ENCODE measurements around the gene BCR. TPM values are rescaled to one million over a fixed set of nuclear protein-coding genes. Genes with fewer than 3 reads are reported as not detected.

The BCR gene
- total RNA-seq, 3 donors from 2014 or later = 25.3 to 44.6 (median 35.1) TPM

DNA sequence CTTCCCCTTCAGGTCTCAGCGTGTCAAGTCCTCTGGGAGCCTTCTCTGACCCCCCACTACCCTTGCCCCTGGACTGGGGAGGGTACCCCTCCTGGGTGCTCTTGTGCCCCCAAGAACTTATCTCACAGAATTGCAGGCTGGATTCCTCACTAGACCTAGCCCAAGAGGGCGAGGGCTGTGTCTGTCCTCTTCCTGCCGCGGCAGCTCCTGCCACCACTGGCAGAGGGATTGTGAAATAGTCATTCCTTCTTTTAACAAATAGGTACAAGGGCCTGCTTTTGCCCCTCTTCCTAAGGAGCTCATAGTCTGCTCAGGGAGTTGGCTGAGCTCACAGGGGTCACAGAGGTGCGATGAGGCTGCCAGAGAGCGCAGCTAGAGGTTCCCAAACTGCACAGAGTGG lies 29.5 kb upstream of the BCR start:
- Histone ChIP-seq H3K9me3 (no peaks in the 10 kb centered on the region), H3K27ac (no peak overlapping the region), H3K36me3 (no peaks in the 10 kb centered on the region), H3K4me3 (no peak overlapping the region), H3K27me3 (no peaks in the 10 kb centered on the region), H3K4me1 (peaks cover 2 to 13% of the 10 kb centered on the region in 2 donors)
- no peak for TF ChIP-seq POLR2A (IDR thresholded peaks at IDR 0.05)
- TF ChIP-seq POLR2AphosphoS5 (IDR thresholded peaks at IDR 0.05) = no peak
- no peak for TF ChIP-seq CTCF (IDR thresholded peaks at IDR 0.05)
- intact Hi-C loops (cut with DNase I; ENCODE audit: low total_unique reads) = no loop called here
- no peak for DNase-seq (ENCODE audit: low spot score in 2 of 2)

GRCh38 chr22:23151827-23152226 lies 28.5 kb upstream of the BCR start:
- TF ChIP-seq POLR2A (IDR thresholded peaks at IDR 0.05) = no peak
- no peak for TF ChIP-seq POLR2AphosphoS5 (IDR thresholded peaks at IDR 0.05)
- TF ChIP-seq CTCF (IDR thresholded peaks at IDR 0.05) = no peak
- Histone ChIP-seq H3K9me3 (no peaks in the 10 kb centered on the region), H3K36me3 (no peaks in the 10 kb centered on the region), H3K4me1 (peaks cover 0 to 12% of the 10 kb centered on the region in 2 donors), H3K4me3 (no peak overlapping the region), H3K27ac (no peak overlapping the region), H3K27me3 (no peaks in the 10 kb centered on the region)
- intact Hi-C loops (cut with DNase I; ENCODE audit: low total_unique reads) = no loop called here
- DNase-seq (ENCODE audit: low spot score in 2 of 2) = no peak

- no peak for DNase-seq (ENCODE audit: low spot score in 2 of 2)
- Histone ChIP-seq H3K27me3 (no peaks in the 10 kb centered on the region), H3K4me1 (peaks cover 0 to 5% of the 10 kb centered on the region in 2 donors), H3K9me3 (no peaks in the 10 kb centered on the region), H3K36me3 (no peaks in the 10 kb centered on the region), H3K27ac (no peak overlapping the region), H3K4me3 (no peak overlapping the region)
- intact Hi-C loops (cut with DNase I; ENCODE audit: low total_unique reads) = no loop called here
- no peak for TF ChIP-seq POLR2A (IDR thresholded peaks at IDR 0.05)
- no peak for TF ChIP-seq CTCF (IDR thresholded peaks at IDR 0.05)
- no peak for TF ChIP-seq POLR2AphosphoS5 (IDR thresholded peaks at IDR 0.05)
Observed at GRCh38 chr22:23152238-23153114, 27.8 kb upstream of the BCR start.

- intact Hi-C loops (cut with DNase I; ENCODE audit: low total_unique reads) = no loop called here
- Histone ChIP-seq H3K4me3 (no peak overlapping the region), H3K4me1 (no peaks in the 10 kb centered on the region), H3K27me3 (no peaks in the 10 kb centered on the region), H3K9me3 (no peaks in the 10 kb centered on the region), H3K36me3 (no peaks in the 10 kb centered on the region), H3K27ac (no peak overlapping the region)
- no peak for DNase-seq (ENCODE audit: low spot score in 2 of 2)
- TF ChIP-seq POLR2A (IDR thresholded peaks at IDR 0.05) (no peak), CTCF (IDR thresholded peaks at IDR 0.05) (no peak), POLR2AphosphoS5 (IDR thresholded peaks at IDR 0.05) (no peak)
Observed at GRCh38 chr22:23153994-23154393, 26.3 kb upstream of the BCR start.

DNA sequence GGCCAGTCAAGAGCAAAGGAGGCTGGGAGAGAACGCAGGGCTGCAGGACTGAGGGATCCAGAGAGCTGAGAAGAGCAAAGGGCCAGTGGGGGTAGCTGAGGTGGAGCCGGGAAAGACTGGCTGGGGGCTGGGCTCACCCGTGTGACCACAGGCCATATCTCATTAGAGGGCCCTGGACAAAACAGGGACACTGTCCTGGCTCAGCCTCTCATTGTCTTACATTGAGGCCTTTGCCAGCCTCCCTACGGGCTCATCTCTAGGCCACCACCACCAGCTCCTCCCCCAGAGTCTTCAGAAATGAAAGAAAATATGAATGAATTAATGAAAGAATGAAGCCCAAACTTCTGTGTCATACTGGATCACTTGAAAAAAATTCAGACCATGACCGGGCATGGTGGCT lies 25.8 kb upstream of the BCR start:
- no peaks in the 10 kb centered on the region for H3K9me3 ChIP-seq
- no peak overlapping the region for H3K4me3 ChIP-seq
- no peak for TF ChIP-seq POLR2A (IDR thresholded peaks at IDR 0.05)
- no peak for TF ChIP-seq POLR2AphosphoS5 (IDR thresholded peaks at IDR 0.05)
- TF ChIP-seq CTCF (IDR thresholded peaks at IDR 0.05) = no peak
- no peak for DNase-seq (ENCODE audit: low spot score in 2 of 2)
- H3K27me3 ChIP-seq = no peaks in the 10 kb centered on the region
- H3K4me1 ChIP-seq = no peaks in the 10 kb centered on the region
- H3K36me3 ChIP-seq = no peaks in the 10 kb centered on the region
- H3K27ac ChIP-seq = no peak overlapping the region
- intact Hi-C loops (cut with DNase I; ENCODE audit: low total_unique reads) = no loop called here
